ENCODE results near the gene PARD3B.

DNA sequence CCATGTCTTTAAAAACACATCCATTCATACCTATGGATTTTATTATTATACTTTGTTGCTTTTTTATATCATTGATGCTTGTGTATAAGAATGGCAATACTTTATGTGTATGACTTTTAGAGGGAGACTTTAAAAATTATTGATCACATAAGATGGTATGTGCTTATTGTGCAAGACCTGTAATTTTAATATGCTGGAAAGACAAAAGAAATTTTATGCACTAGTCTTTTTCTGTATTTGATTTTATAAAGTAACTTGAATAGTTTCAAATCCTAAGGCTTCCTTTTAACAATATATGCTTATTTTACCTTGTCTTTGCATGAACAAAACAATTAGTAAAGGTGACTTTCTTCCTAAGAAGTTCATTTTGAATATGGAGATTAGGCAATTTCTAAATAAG, 226.4 kb downstream of the PARD3B start:
- TF ChIP-seq, protein P1, sequence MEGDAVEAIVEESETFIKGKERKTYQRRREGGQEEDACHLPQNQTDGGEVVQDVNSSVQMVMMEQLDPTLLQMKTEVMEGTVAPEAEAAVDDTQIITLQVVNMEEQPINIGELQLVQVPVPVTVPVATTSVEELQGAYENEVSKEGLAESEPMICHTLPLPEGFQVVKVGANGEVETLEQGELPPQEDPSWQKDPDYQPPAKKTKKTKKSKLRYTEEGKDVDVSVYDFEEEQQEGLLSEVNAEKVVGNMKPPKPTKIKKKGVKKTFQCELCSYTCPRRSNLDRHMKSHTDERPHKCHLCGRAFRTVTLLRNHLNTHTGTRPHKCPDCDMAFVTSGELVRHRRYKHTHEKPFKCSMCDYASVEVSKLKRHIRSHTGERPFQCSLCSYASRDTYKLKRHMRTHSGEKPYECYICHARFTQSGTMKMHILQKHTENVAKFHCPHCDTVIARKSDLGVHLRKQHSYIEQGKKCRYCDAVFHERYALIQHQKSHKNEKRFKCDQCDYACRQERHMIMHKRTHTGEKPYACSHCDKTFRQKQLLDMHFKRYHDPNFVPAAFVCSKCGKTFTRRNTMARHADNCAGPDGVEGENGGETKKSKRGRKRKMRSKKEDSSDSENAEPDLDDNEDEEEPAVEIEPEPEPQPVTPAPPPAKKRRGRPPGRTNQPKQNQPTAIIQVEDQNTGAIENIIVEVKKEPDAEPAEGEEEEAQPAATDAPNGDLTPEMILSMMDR (IDR thresholded peaks at IDR 0.05 in 2 of 3, conservative IDR thresholded peaks at IDR 0.05 in 1 of 3; ENCODE audit: borderline replicate concordance in 1 of 3, insufficient read depth in 1 of 3, low read depth in 2 of 3, low read length in 2 of 3): no peak
- no peak for TF ChIP-seq POLR2A (IDR thresholded peaks at IDR 0.05; ENCODE audit: borderline replicate concordance, extremely low read depth, insufficient read depth, insufficient read length)
- TF ChIP-seq, protein P2, sequence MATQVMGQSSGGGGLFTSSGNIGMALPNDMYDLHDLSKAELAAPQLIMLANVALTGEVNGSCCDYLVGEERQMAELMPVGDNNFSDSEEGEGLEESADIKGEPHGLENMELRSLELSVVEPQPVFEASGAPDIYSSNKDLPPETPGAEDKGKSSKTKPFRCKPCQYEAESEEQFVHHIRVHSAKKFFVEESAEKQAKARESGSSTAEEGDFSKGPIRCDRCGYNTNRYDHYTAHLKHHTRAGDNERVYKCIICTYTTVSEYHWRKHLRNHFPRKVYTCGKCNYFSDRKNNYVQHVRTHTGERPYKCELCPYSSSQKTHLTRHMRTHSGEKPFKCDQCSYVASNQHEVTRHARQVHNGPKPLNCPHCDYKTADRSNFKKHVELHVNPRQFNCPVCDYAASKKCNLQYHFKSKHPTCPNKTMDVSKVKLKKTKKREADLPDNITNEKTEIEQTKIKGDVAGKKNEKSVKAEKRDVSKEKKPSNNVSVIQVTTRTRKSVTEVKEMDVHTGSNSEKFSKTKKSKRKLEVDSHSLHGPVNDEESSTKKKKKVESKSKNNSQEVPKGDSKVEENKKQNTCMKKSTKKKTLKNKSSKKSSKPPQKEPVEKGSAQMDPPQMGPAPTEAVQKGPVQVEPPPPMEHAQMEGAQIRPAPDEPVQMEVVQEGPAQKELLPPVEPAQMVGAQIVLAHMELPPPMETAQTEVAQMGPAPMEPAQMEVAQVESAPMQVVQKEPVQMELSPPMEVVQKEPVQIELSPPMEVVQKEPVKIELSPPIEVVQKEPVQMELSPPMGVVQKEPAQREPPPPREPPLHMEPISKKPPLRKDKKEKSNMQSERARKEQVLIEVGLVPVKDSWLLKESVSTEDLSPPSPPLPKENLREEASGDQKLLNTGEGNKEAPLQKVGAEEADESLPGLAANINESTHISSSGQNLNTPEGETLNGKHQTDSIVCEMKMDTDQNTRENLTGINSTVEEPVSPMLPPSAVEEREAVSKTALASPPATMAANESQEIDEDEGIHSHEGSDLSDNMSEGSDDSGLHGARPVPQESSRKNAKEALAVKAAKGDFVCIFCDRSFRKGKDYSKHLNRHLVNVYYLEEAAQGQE (IDR thresholded peaks at IDR 0.05; ENCODE audit: low read depth): no peak
